Osteoblast (primary cell): Measurements from ENCODE around the gene TNS3. TPM values are rescaled to one million over a fixed set of nuclear protein-coding genes. Genes with fewer than 3 reads are reported as not detected.

Source experiments
- DNase-seq: peaks from one replicate; pipeline ENCODE4 v3.0.0; 2011; ENCODE audit warnings: low spot score, mixed read lengths; ENCODE audit not compliant: insufficient read length; ENCODE audit errors: missing footprints
- H2AFZ ChIP-seq: 2 replicates; pipeline ENCODE4 v1.6.0; 2011; ENCODE audit warnings: mild to moderate bottlenecking, low read length
- H3K27ac ChIP-seq: 2 replicates; pipeline ENCODE4 v1.5.1; 2011; ENCODE audit warnings: mild to moderate bottlenecking, low read depth, low read length, moderate library complexity
- H3K27me3 ChIP-seq: 2 replicates; pipeline ENCODE4 v1.6.0; 2012; ENCODE audit warnings: mild to moderate bottlenecking, control low read depth, inconsistent platforms, low read length, moderate library complexity; ENCODE audit not compliant: insufficient read depth
- H3K36me3 ChIP-seq: 2 replicates; pipeline ENCODE4 v1.5.1; 2011; ENCODE audit warnings: mild to moderate bottlenecking, low read length, control low read depth, moderate library complexity; ENCODE audit not compliant: insufficient read depth
- H3K4me1 ChIP-seq: 2 replicates; pipeline ENCODE4 v1.5.1; 2011; ENCODE audit warnings: mild to moderate bottlenecking, low read length, control low read depth, moderate library complexity; ENCODE audit not compliant: insufficient read depth
- H3K4me2 ChIP-seq: 2 replicates; pipeline ENCODE4 v1.6.0; 2011; ENCODE audit warnings: mild to moderate bottlenecking, low read length; ENCODE audit not compliant: insufficient read depth
- H3K4me3 ChIP-seq: fragments of 200-600 bp; sonication (generic); 3 replicates; pipeline ENCODE4 v1.5.1; 2012; ENCODE audit warnings: mild to moderate bottlenecking, low read length, inconsistent platforms; ENCODE audit not compliant: insufficient read depth
- H3K79me2 ChIP-seq: 2 replicates; pipeline ENCODE4 v1.6.0; 2012; ENCODE audit warnings: mild to moderate bottlenecking, low read length, control low read depth, inconsistent platforms; ENCODE audit not compliant: insufficient read depth
- H3K9me3 ChIP-seq: 2 replicates; pipeline ENCODE4 v1.5.1; 2011; ENCODE audit warnings: low read depth, low read length, control low read depth
- H4K20me1 ChIP-seq: 2 replicates; pipeline ENCODE4 v1.6.0; 2012; ENCODE audit warnings: mild to moderate bottlenecking, low read length, control low read depth; ENCODE audit not compliant: insufficient read depth
- CTCF ChIP-seq: IDR thresholded peaks from 2 replicates; pipeline ENCODE4 v1.5.1; 2011; ENCODE audit warnings: mild to moderate bottlenecking, low read depth, low read length, moderate library complexity; ENCODE audit errors: extremely low read depth
- total RNA-seq: library from RNA; depleted of rRNA; stranded (reverse); fragments of >200 nt; gene quantifications from 2 replicates; pipeline ENCODE4 v1.2.3, GENCODE V29; 2012

Gene TNS3
- total RNA-seq, 1 donor: 67.3 TPM

GRCh38 chr7:47513741-47514241 lies 68.1 kb downstream of the TNS3 start:
- Histone ChIP-seq H3K9me3 (no peaks in the 10 kb centered on the region), H3K27me3 (no peaks in the 10 kb centered on the region), H3K4me3 (peak overlapping the region; percentile 19), H3K27ac (peak overlapping the region; percentile 71), H2AFZ (no peak overlapping the region), H3K79me2 (peaks cover 55% of the 10 kb centered on the region), H3K4me1 (peaks cover 31% of the 10 kb centered on the region), H4K20me1 (peaks cover 28% of the 10 kb centered on the region), H3K4me2 (peak overlapping the region; percentile 48), H3K36me3 (peaks cover 30% of the 10 kb centered on the region)
- TF ChIP-seq CTCF: no peak
- peak; percentile 73 for DNase-seq

GRCh38 chr7:47512481-47513176 lies 69.3 kb downstream of the TNS3 start:
- Histone ChIP-seq H3K9me3 (no peaks in the 10 kb centered on the region), H3K27me3 (no peaks in the 10 kb centered on the region), H2AFZ (no peak overlapping the region), H3K4me1 (peaks cover 28% of the 10 kb centered on the region), H3K27ac (no peak overlapping the region), H4K20me1 (peaks cover 30% of the 10 kb centered on the region), H3K4me2 (no peak overlapping the region), H3K36me3 (peaks cover 35% of the 10 kb centered on the region), H3K4me3 (no peak overlapping the region), H3K79me2 (peaks cover 55% of the 10 kb centered on the region)
- DNase-seq: peak; percentile 13
- no peak for TF ChIP-seq CTCF

- peak; percentile 31 for DNase-seq
- H3K9me3 ChIP-seq: no peaks in the 10 kb centered on the region
Measured at GRCh38 chr7:47511699-47512370, 70.1 kb downstream of the TNS3 start.

More at GRCh38 chr7:47511699-47512370, 70.1 kb downstream of the TNS3 start:
- Histone ChIP-seq H3K4me3 (no peak overlapping the region), H3K36me3 (peaks cover 30% of the 10 kb centered on the region), H4K20me1 (peaks cover 25% of the 10 kb centered on the region), H3K4me2 (no peak overlapping the region), H3K79me2 (peaks cover 50% of the 10 kb centered on the region), H2AFZ (no peak overlapping the region), H3K27me3 (no peaks in the 10 kb centered on the region), H3K4me1 (peaks cover 36% of the 10 kb centered on the region), H3K27ac (no peak overlapping the region)
- TF ChIP-seq CTCF: no peak
